ENCODE results near the gene NSG2.

DNA sequence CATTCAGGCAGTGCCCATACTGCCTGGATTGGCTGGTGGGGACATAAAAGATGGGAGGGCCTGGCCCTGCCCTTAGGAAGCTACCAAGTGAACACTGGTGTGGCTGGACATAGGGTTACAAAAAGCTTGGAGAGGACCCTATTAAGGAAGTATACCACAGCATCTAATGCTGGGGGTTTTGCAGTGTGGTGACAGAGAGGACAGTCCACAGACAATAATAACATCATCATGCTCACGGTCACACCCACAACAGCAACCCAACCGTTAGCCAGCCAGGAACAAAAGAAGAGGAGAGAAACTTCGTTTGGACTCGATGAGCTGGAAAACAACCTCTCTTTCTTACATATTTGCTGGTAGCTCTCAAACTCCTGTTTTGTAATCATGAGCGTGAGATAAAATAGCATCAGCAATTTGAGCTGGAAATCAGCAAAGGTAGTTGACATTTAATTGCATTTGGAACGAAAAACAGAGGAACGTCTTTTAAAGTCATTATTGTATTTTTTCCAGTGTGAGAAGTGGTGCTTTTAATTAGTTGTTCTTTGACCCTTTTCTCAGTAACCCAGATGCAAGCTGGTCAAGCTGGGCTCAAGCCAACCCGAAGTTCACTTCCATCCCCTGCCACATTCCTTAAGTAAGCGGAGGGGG, 73.4 kb downstream of the NSG2 start:
- TF ChIP-seq ZNF133 (tag by site-specific recombination; IDR thresholded peaks at IDR 0.05) (no peak), ZNF518A (tag by site-specific recombination; conservative IDR thresholded peaks at IDR 0.05; ENCODE audit: low read depth) (no peak), CTCF (tag by site-specific recombination; IDR thresholded peaks at IDR 0.05) (no peak), ZNF785 (tag by site-specific recombination; IDR thresholded peaks at IDR 0.05) (no peak), ZNF223 (tag by site-specific recombination; IDR thresholded peaks at IDR 0.05) (no peak), ZNF514 (tag by site-specific recombination; IDR thresholded peaks at IDR 0.05) (no peak), SCRT1 (tag by site-specific recombination; IDR thresholded peaks at IDR 0.05; ENCODE audit: borderline replicate concordance) (no peak)
- TF ChIP-seq, protein P1, sequence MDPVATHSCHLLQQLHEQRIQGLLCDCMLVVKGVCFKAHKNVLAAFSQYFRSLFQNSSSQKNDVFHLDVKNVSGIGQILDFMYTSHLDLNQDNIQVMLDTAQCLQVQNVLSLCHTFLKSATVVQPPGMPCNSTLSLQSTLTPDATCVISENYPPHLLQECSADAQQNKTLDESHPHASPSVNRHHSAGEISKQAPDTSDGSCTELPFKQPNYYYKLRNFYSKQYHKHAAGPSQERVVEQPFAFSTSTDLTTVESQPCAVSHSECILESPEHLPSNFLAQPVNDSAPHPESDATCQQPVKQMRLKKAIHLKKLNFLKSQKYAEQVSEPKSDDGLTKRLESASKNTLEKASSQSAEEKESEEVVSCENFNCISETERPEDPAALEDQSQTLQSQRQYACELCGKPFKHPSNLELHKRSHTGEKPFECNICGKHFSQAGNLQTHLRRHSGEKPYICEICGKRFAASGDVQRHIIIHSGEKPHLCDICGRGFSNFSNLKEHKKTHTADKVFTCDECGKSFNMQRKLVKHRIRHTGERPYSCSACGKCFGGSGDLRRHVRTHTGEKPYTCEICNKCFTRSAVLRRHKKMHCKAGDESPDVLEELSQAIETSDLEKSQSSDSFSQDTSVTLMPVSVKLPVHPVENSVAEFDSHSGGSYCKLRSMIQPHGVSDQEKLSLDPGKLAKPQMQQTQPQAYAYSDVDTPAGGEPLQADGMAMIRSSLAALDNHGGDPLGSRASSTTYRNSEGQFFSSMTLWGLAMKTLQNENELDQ (tag by site-specific recombination; IDR thresholded peaks at IDR 0.05; ENCODE audit: low read depth): no peak

Data from HEK293 (cell line).